Left ventricle myocardium superior (tissue), 1 donor: Measurements from ENCODE around the gene ANXA4. TPM values are rescaled to one million over a fixed set of nuclear protein-coding genes. Genes with fewer than 3 reads are reported as not detected.
"Not testable (repeated sequence)": the region's sequence is repeated elsewhere in the genome, so short reads cannot be mapped to it uniquely, and the experiment has no call there.

ENCODE experiments used
- ATAC-seq: fragments of 200-7000 bp; cut with Tn5 transposase; one replicate; pipeline ENCODE4 v1.9.1; 2020; ENCODE audit warnings: mild to moderate bottlenecking, moderate library complexity
- DNase-seq: peaks from one replicate; pipeline ENCODE4 v3.0.0-alpha.2; 2020
- intact Hi-C: fragments of 100-400 bp; cut with micrococcal nuclease; formaldehyde crosslinking; loops from one replicate; pipeline ENCODE4 v1.11.0; 2022
- total RNA-seq: library from RNA; stranded (reverse); fragmentation: NEBNext Ultra II Directional; extraction: Animal tissue kit (Norgen Biotek cat#: 25700); gene quantifications from one replicate; pipeline ENCODE4 v1.2.1, GENCODE V29; 2021
- donor health status: DM: no; HTN: yes; CAD: no; lungs with severe emphysema.

ANXA4 gene
- total RNA-seq, 1 donor from 2014 or later: 24.7 TPM

- no peak for ATAC-seq
- DNase-seq: no peak
- intact Hi-C loops: no loop called here
Observed at GRCh38 chr2:69828938-69829255, 87.0 kb downstream of the ANXA4 start.

- intact Hi-C loops: no loop called here
- peak; percentile 99 for DNase-seq
- ATAC-seq: peak; percentile 99
Observed at GRCh38 chr2:69829256-69830044, 87.5 kb downstream of the ANXA4 start, which contains the start of gene GMCL1. Gene GMCL1, plus strand, starts transcription at chr2:69829660. Its CDS starts 233 bp downstream, at chr2:69829893.

- DNase-seq (peak; percentile 53), ATAC-seq (peak; percentile 34)
- intact Hi-C loops: no loop called here
Observed at GRCh38 chr2:69830045-69830905, 88.3 kb downstream of the ANXA4 start.

GRCh38 chr2:69830906-69831241, 88.9 kb downstream of the ANXA4 start:
- ATAC-seq, intact Hi-C loops, DNase-seq: not testable (repeated sequence)

- DNase-seq: no peak
- intact Hi-C loops: no loop called here
- no peak for ATAC-seq
Observed at GRCh38 chr2:69831354-69831905, 89.5 kb downstream of the ANXA4 start.

GRCh38 chr2:69833752-69834151, 91.8 kb downstream of the ANXA4 start:
- DNase-seq (no peak), ATAC-seq (no peak)

GRCh38 chr2:69835666-69836065, 93.7 kb downstream of the ANXA4 start:
- ATAC-seq (no peak), DNase-seq (no peak)
- intact Hi-C loops: no loop called here

More at GRCh38 chr2:69833752-69834151, 91.8 kb downstream of the ANXA4 start:
- intact Hi-C loops: no loop called here

- intact Hi-C loops: no loop called here
Observed at GRCh38 chr2:69836316-69836715, 94.4 kb downstream of the ANXA4 start.

GRCh38 chr2:69837533-69837932, 95.6 kb downstream of the ANXA4 start:
- no peak for ATAC-seq
- DNase-seq: no peak
- intact Hi-C loops: no loop called here

More at GRCh38 chr2:69836316-69836715, 94.4 kb downstream of the ANXA4 start:
- no peak for ATAC-seq
- no peak for DNase-seq

- DNase-seq (no peak), ATAC-seq (no peak)
- intact Hi-C loops: no loop called here
Observed at GRCh38 chr2:69843993-69844392, 102.1 kb downstream of the ANXA4 start.

GRCh38 chr2:69844560-69844959, 102.6 kb downstream of the ANXA4 start:
- intact Hi-C loops: no loop called here
- DNase-seq: no peak
- ATAC-seq: no peak

- intact Hi-C loops: no loop called here
- DNase-seq: no peak
- ATAC-seq: no peak
Observed at GRCh38 chr2:69846182-69847067, 104.5 kb downstream of the ANXA4 start.

- ATAC-seq (no peak), DNase-seq (no peak)
- intact Hi-C loops: no loop called here
Observed at GRCh38 chr2:69847068-69847828, 105.3 kb downstream of the ANXA4 start.

- intact Hi-C loops: no loop called here
- ATAC-seq: no peak
- no peak for DNase-seq
Observed at GRCh38 chr2:69848186-69848790, 106.4 kb downstream of the ANXA4 start.

- no peak for DNase-seq
- no peak for ATAC-seq
- intact Hi-C loops: no loop called here
Observed at GRCh38 chr2:69858261-69858660, 116.3 kb downstream of the ANXA4 start.

- intact Hi-C loops: no loop called here
- no peak for ATAC-seq
- DNase-seq: no peak
Observed at GRCh38 chr2:69863298-69863697, 121.4 kb downstream of the ANXA4 start.
